ENCODE measurements around the gene USF3. TPM values are rescaled to one million over a fixed set of nuclear protein-coding genes. Genes with fewer than 3 reads are reported as not detected.

USF3 gene
- total and polyA plus RNA-seq, 4 donors = 5.2 to 21.3 (median 9.8) TPM

DNA sequence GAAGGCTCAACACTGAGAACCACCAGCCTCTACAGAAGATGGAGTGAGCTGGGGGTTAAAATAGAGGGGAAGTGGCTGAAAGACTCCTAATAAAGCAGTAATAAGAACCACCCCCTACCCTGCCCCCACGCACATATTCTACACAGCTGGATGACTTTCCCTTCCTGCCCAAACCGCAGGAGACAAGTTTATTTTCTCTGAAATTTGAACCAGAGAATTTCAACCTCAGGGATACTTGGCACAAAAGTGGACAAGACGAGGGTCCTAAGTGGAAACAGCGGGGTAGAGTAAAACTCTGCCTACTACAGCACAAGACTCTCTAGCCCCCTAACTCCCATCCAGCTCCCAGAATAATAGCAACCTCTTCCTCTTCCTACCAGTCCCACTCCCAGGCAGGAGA, 28.4 kb downstream of the USF3 start:
- H3K36me3 ChIP-seq (ENCODE audit: control insufficient read depth in 4 of 4, insufficient read depth in 4 of 4, low read length in 4 of 4) = peaks cover 0 to 8% (median 3%) of the 10 kb centered on the region in 4 donors
- no peaks in the 10 kb centered on the region for H3K9me3 ChIP-seq (ENCODE audit: control insufficient read depth in 4 of 4, insufficient read depth in 3 of 4, low read length in 3 of 4)
- peaks cover 0 to 3% (median 0%) of the 10 kb centered on the region in 5 donors for H3K4me1 ChIP-seq (ENCODE audit: control insufficient read depth in 5 of 5, insufficient read depth in 5 of 5, low read length in 5 of 5)
- WGBS, 2 donors = 35 to 66% methylated on average over 4 of the region's 4 CpGs
- no peak overlapping the region for H3K9ac ChIP-seq (ENCODE audit: insufficient read depth in 1 of 2, low read length in 2 of 2)
- DNase-seq (peak in 2 of 3 donors; percentile 24 to 55), ATAC-seq (ENCODE audit: insufficient read depth, low FRiP score) (no peak)
- H3K4me3 ChIP-seq = no peak overlapping the region
- no peak overlapping the region for H3K27ac ChIP-seq (ENCODE audit: low read depth in 1 of 2, low read length in 1 of 2)
- no peaks in the 10 kb centered on the region for H3K27me3 ChIP-seq (ENCODE audit: control insufficient read depth in 3 of 3, insufficient read depth in 3 of 3, low read length in 2 of 3)
- TF ChIP-seq, protein P1, sequence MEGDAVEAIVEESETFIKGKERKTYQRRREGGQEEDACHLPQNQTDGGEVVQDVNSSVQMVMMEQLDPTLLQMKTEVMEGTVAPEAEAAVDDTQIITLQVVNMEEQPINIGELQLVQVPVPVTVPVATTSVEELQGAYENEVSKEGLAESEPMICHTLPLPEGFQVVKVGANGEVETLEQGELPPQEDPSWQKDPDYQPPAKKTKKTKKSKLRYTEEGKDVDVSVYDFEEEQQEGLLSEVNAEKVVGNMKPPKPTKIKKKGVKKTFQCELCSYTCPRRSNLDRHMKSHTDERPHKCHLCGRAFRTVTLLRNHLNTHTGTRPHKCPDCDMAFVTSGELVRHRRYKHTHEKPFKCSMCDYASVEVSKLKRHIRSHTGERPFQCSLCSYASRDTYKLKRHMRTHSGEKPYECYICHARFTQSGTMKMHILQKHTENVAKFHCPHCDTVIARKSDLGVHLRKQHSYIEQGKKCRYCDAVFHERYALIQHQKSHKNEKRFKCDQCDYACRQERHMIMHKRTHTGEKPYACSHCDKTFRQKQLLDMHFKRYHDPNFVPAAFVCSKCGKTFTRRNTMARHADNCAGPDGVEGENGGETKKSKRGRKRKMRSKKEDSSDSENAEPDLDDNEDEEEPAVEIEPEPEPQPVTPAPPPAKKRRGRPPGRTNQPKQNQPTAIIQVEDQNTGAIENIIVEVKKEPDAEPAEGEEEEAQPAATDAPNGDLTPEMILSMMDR (IDR thresholded peaks at IDR 0.05; ENCODE audit: control extremely low read depth, extremely low read depth) = no peak

DNA sequence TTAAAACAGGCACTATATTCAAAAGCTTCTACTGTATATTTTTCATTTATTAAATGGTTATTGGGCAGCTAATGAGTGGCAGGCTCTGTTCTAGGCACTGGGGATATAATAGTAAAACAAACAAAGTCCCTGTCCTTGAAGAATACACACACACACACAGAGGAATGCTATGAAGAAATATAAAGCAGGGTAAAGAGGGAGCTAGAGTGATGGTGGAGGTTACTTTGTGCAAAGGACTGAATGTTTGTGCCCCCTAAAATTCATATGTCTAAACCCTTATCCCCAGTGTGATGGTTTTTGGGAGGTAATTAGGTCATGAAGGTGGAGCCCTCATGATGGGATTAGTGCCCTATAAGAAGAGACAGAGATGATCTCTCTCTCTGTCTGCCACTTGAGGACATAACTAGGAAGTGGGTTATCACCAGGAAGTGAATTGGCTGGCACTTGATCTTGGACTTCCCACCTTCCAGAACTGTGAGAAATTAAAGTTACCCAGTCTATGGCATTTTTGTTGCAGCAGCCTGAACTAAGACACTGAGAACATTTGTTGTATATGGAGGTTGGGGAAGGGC, 31.8 kb downstream of the USF3 start:
- DNase-seq (no peak), ATAC-seq (ENCODE audit: insufficient read depth, low FRiP score) (no peak)
- no peaks in the 10 kb centered on the region for H3K27me3 ChIP-seq (ENCODE audit: control insufficient read depth in 3 of 3, insufficient read depth in 3 of 3, low read length in 2 of 3)
- H3K9ac ChIP-seq (ENCODE audit: insufficient read depth in 1 of 2, low read length in 2 of 2) = no peak overlapping the region
- no peaks in the 10 kb centered on the region for H3K9me3 ChIP-seq (ENCODE audit: control insufficient read depth in 4 of 4, insufficient read depth in 3 of 4, low read length in 3 of 4)
- no peak overlapping the region for H3K4me3 ChIP-seq
- TF ChIP-seq, protein P1 (IDR thresholded peaks at IDR 0.05; ENCODE audit: control extremely low read depth, extremely low read depth) = no peak
- no peak overlapping the region for H3K27ac ChIP-seq (ENCODE audit: low read depth in 1 of 2, low read length in 1 of 2)
- peaks cover 0 to 3% (median 0%) of the 10 kb centered on the region in 5 donors for H3K4me1 ChIP-seq (ENCODE audit: control insufficient read depth in 5 of 5, insufficient read depth in 5 of 5, low read length in 5 of 5)
- peaks cover 10 to 19% (median 15%) of the 10 kb centered on the region in 4 donors for H3K36me3 ChIP-seq (ENCODE audit: control insufficient read depth in 4 of 4, insufficient read depth in 4 of 4, low read length in 4 of 4)

- Histone ChIP-seq H3K9me3 (ENCODE audit: control insufficient read depth in 4 of 4, insufficient read depth in 3 of 4, low read length in 3 of 4) (no peaks in the 10 kb centered on the region), H3K4me3 (no peak overlapping the region), H3K36me3 (ENCODE audit: control insufficient read depth in 4 of 4, insufficient read depth in 4 of 4, low read length in 4 of 4) (peaks cover 12 to 27% (median 22%) of the 10 kb centered on the region in 4 donors), H3K27me3 (ENCODE audit: control insufficient read depth in 3 of 3, insufficient read depth in 3 of 3, low read length in 2 of 3) (no peaks in the 10 kb centered on the region), H3K9ac (ENCODE audit: insufficient read depth in 1 of 2, low read length in 2 of 2) (no peak overlapping the region), H3K27ac (ENCODE audit: low read depth in 1 of 2, low read length in 1 of 2) (no peak overlapping the region), H3K4me1 (ENCODE audit: control insufficient read depth in 5 of 5, insufficient read depth in 5 of 5, low read length in 5 of 5) (peaks cover 0 to 3% (median 0%) of the 10 kb centered on the region in 5 donors)
- no peak for ATAC-seq (ENCODE audit: insufficient read depth, low FRiP score)
- 87 to 88% methylated on average over 1 of the region's 1 CpG for WGBS, 2 donors
- DNase-seq = no peak
- TF ChIP-seq, protein P1 (IDR thresholded peaks at IDR 0.05; ENCODE audit: control extremely low read depth, extremely low read depth) = no peak
These were observed 32.7 kb downstream of the USF3 start for GRCh38 chr3:113663761-113664160.

DNA sequence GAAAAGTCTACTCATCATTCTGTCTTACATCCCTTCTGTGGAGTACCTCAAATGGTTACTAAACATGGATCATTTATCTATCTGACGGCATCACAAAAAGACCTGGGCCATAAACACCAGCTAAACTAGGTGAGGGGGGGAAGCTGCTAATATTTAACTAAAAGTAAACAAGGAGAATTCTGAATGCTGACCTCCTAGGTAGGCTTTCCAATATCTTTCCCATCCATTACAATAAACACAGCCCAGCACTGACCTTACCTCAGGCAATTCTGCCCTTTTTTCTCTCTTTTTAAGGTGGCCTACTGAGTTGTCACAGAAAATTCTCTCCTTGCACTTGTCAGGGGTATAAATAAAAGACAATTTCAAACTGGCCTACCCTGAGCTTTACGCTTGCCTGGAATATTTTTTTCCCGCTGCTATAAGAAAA, 33.1 kb downstream of the USF3 start:
- no peaks in the 10 kb centered on the region for H3K9me3 ChIP-seq (ENCODE audit: control insufficient read depth in 4 of 4, insufficient read depth in 3 of 4, low read length in 3 of 4)
- no peak for DNase-seq
- no peak overlapping the region for H3K4me3 ChIP-seq
- H3K9ac ChIP-seq (ENCODE audit: insufficient read depth in 1 of 2, low read length in 2 of 2) = no peak overlapping the region
- peaks cover 16 to 30% (median 24%) of the 10 kb centered on the region in 4 donors for H3K36me3 ChIP-seq (ENCODE audit: control insufficient read depth in 4 of 4, insufficient read depth in 4 of 4, low read length in 4 of 4)
- ATAC-seq (ENCODE audit: insufficient read depth, low FRiP score) = no peak
- peaks cover 0 to 3% (median 0%) of the 10 kb centered on the region in 5 donors for H3K4me1 ChIP-seq (ENCODE audit: control insufficient read depth in 5 of 5, insufficient read depth in 5 of 5, low read length in 5 of 5)
- TF ChIP-seq, protein P1 (IDR thresholded peaks at IDR 0.05; ENCODE audit: control extremely low read depth, extremely low read depth) = no peak
- 97 to 98% methylated on average over 3 of the region's 3 CpGs for WGBS, 2 donors
- no peaks in the 10 kb centered on the region for H3K27me3 ChIP-seq (ENCODE audit: control insufficient read depth in 3 of 3, insufficient read depth in 3 of 3, low read length in 2 of 3)
- H3K27ac ChIP-seq (ENCODE audit: low read depth in 1 of 2, low read length in 1 of 2) = no peak overlapping the region
